Mesenchymal stem cell (in vitro differentiated cells and primary cell): ENCODE results near the gene CARD11.

Experiments used
- DNase-seq: peaks from one replicate; pipeline ENCODE4 v3.0.0-alpha.2; 2013
- H2AFZ ChIP-seq: one replicate; pipeline ENCODE4 v1.6.1; 2013; ENCODE audit warnings: low read depth, mild to moderate bottlenecking, control low read depth, inconsistent platforms, low read length, moderate library complexity
- H2AK5ac ChIP-seq: 2 replicates; pipeline ENCODE4 v1.6.1; 2013; ENCODE audit warnings: low read length, moderate library complexity, mild to moderate bottlenecking, inconsistent platforms; ENCODE audit not compliant: severe bottlenecking
- H2BK120ac ChIP-seq: one replicate; pipeline ENCODE4 v1.6.1; 2013; ENCODE audit warnings: low read depth, mild to moderate bottlenecking, inconsistent platforms, low read length, moderate library complexity
- H2BK12ac ChIP-seq, 2 experiments: one replicate each; pipeline ENCODE4 v1.6.1; 2013; ENCODE audit warnings: inconsistent platforms in 2 of 2, low read length in 2 of 2, mild to moderate bottlenecking in 2 of 2, moderate library complexity in 2 of 2, control low read depth in 1 of 2
- H2BK15ac ChIP-seq: one replicate; pipeline ENCODE4 v1.6.1; 2013; ENCODE audit warnings: mild to moderate bottlenecking, low read depth, inconsistent platforms; ENCODE audit not compliant: poor library complexity, severe bottlenecking
- H2BK5ac ChIP-seq: 2 replicates; pipeline ENCODE4 v1.6.1; 2013; ENCODE audit warnings: low read depth, mild to moderate bottlenecking, low read length, control low read depth, inconsistent platforms; ENCODE audit not compliant: poor library complexity, severe bottlenecking
- H3K14ac ChIP-seq, 2 experiments: one replicate each; pipeline ENCODE4 v1.6.1; 2013; ENCODE audit warnings: inconsistent platforms in 2 of 2, low read length in 2 of 2, control low read depth in 1 of 2, mild to moderate bottlenecking in 1 of 2, moderate library complexity in 1 of 2
- H3K18ac ChIP-seq, 2 experiments: one replicate each; pipeline ENCODE4 v1.6.1; 2013; ENCODE audit warnings: inconsistent platforms in 2 of 2, low read length in 2 of 2, control low read depth in 1 of 2, low read depth in 1 of 2, mild to moderate bottlenecking in 1 of 2
- H3K23ac ChIP-seq, 2 experiments: one replicate each; pipeline ENCODE4 v1.6.1; 2013; ENCODE audit warnings: inconsistent platforms in 2 of 2, low read length in 2 of 2, mild to moderate bottlenecking in 2 of 2, moderate library complexity in 2 of 2, control low read depth in 1 of 2
- H3K27ac ChIP-seq: 2 replicates; pipeline ENCODE4 v1.5.1; 2013; ENCODE audit warnings: mild to moderate bottlenecking, moderate library complexity, low read length, control low read depth, inconsistent platforms; ENCODE audit not compliant: poor library complexity, severe bottlenecking
- H3K27me3 ChIP-seq, 2 experiments: 2 replicates each; pipeline versions ENCODE4 v1.6.1 to v1.7.0; 2013; ENCODE audit warnings: low read length in 2 of 2, mild to moderate bottlenecking in 2 of 2, moderate library complexity in 2 of 2, control low read depth in 1 of 2, inconsistent platforms in 1 of 2; ENCODE audit not compliant: control insufficient read depth in 1 of 2, insufficient read depth in 1 of 2
- H3K36me3 ChIP-seq, 2 experiments: 2 replicates each; pipeline versions ENCODE4 v1.6.1 to v1.7.0; 2013; ENCODE audit warnings: low read length in 2 of 2, control low read depth in 1 of 2, inconsistent platforms in 1 of 2, low read depth in 1 of 2, mild to moderate bottlenecking in 1 of 2; ENCODE audit not compliant: insufficient read depth in 2 of 2, control insufficient read depth in 1 of 2
- H3K4ac ChIP-seq, 2 experiments: one replicate each; pipeline ENCODE4 v1.6.1; 2013; ENCODE audit warnings: inconsistent platforms in 2 of 2, low read length in 2 of 2, mild to moderate bottlenecking in 2 of 2, moderate library complexity in 2 of 2, control low read depth in 1 of 2, low read depth in 1 of 2
- H3K4me1 ChIP-seq: 2 replicates; pipeline ENCODE4 v1.6.1; 2013; ENCODE audit warnings: low read depth, low read length, control low read depth; ENCODE audit not compliant: control insufficient read depth, insufficient read depth
- H3K4me2 ChIP-seq: 2 replicates; pipeline ENCODE4 v1.6.1; 2013; ENCODE audit warnings: low read length, mild to moderate bottlenecking, inconsistent platforms; ENCODE audit not compliant: poor library complexity, severe bottlenecking
- H3K4me3 ChIP-seq, 2 experiments: 2 replicates each; pipeline versions ENCODE4 v1.5.1 to v1.7.0; 2013; ENCODE audit warnings: low read length in 2 of 2, mild to moderate bottlenecking in 2 of 2, control low read depth in 1 of 2, low read depth in 1 of 2; ENCODE audit not compliant: insufficient read depth in 1 of 2
- H3K79me1 ChIP-seq: replicated peaks from 2 replicates; pipeline ENCODE4 v1.6.1; 2013; ENCODE audit warnings: mild to moderate bottlenecking, control low read depth, low read length, inconsistent platforms; ENCODE audit not compliant: poor library complexity, severe bottlenecking
- H3K9ac ChIP-seq: 2 replicates; pipeline ENCODE4 v1.7.0; 2013; ENCODE audit warnings: mild to moderate bottlenecking, low read length, moderate library complexity
- H3K9me3 ChIP-seq: 2 replicates; pipeline ENCODE4 v1.7.0; 2013; ENCODE audit warnings: mild to moderate bottlenecking, low read length; ENCODE audit not compliant: control insufficient read depth
- H4K8ac ChIP-seq: one replicate; pipeline ENCODE4 v1.6.1; 2013; ENCODE audit warnings: inconsistent platforms, mild to moderate bottlenecking, low read length, moderate library complexity
- H4K91ac ChIP-seq: one replicate; pipeline ENCODE4 v1.6.1; 2013; ENCODE audit warnings: mild to moderate bottlenecking, low read length, inconsistent platforms
- WGBS: methylation state at CpG from one replicate; pipeline ENCODE4 v1.1.7; 2013; ENCODE audit warnings: mixed read lengths; 5-methylcytosine and 5-hydroxymethylcytosine counted together

Gene CARD11

DNA sequence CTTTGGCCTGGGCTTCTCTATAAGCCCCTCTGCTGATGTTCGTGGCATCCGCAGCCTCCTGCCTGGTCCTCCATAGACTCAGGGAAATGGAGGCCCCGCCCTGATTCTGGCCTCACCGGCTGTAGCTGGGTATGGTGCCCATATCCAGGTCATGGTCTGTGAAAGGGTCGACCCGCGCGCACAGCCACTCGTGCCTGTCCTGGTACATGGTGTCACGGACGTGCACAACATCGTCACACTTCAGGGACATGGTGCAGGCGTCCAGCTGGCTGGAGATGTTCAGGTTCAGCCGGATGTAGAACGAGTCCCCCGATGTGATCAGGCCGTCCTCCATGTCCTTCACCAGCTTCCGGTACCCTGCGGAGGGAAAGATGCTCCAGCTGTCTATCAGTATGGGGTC lies 124.4 kb downstream of the CARD11 start:
- DNase-seq, result no peak
- no peak overlapping the region for H2AFZ ChIP-seq
- no peaks in the 10 kb centered on the region for H3K4me1 ChIP-seq
- H2AK5ac ChIP-seq, result no peak overlapping the region
- no peak overlapping the region for H4K91ac ChIP-seq
- WGBS, result 95% methylated on average over 19 of the region's 19 CpGs
- H3K9ac ChIP-seq, result no peak overlapping the region
- no peak overlapping the region for H3K4me3 ChIP-seq
- H2BK12ac ChIP-seq, result no peak overlapping the region
- H3K4ac ChIP-seq, result no peak overlapping the region
- H3K23ac ChIP-seq, result no peak overlapping the region
- no peak overlapping the region for H2BK15ac ChIP-seq
- H3K9me3 ChIP-seq, result no peaks in the 10 kb centered on the region
- no peaks in the 10 kb centered on the region for H3K79me1 ChIP-seq
- peaks cover 0 to 6% of the 10 kb centered on the region in 2 experiments for H3K36me3 ChIP-seq
- no peak overlapping the region for H4K8ac ChIP-seq
- no peak overlapping the region for H2BK120ac ChIP-seq
- no peak overlapping the region for H2BK5ac ChIP-seq
- no peak overlapping the region for H3K4me2 ChIP-seq
- peaks cover 10 to 44% of the 10 kb centered on the region in 2 experiments for H3K27me3 ChIP-seq
- no peak overlapping the region for H3K14ac ChIP-seq
- H3K27ac ChIP-seq, result no peak overlapping the region
- H3K18ac ChIP-seq, result no peak overlapping the region

DNA sequence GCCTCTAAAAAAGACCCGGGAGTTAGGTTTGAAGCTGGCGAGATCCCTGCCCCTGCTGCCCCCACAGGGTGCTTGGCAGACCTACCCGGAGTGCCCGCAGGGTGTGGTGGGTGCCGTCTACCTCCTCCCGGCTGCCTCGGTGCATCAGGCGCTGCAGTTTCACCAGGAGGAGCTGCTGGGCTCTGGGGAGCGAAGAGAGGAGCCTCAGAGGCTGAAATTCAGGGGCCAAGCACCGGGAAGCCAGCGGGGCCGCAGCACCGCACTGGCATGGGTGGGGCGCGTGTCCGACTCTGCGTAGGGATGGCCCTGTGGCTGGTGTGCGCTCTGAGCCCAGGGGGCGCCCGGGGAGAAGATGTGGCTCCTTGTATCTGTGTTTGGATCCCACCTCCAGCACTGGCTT lies 125.3 kb downstream of the CARD11 start:
- H4K8ac ChIP-seq, result no peak overlapping the region
- H3K9me3 ChIP-seq, result no peaks in the 10 kb centered on the region
- no peak overlapping the region for H3K18ac ChIP-seq
- H3K14ac ChIP-seq, result no peak overlapping the region
- no peak overlapping the region for H3K27ac ChIP-seq
- no peak overlapping the region for H2BK15ac ChIP-seq
- peaks cover 10 to 37% of the 10 kb centered on the region in 2 experiments for H3K27me3 ChIP-seq
- no peak overlapping the region for H3K9ac ChIP-seq
- H2BK120ac ChIP-seq, result no peak overlapping the region
- peak overlapping the region in 1 of 2 experiments; percentile 9 for H3K4me3 ChIP-seq
- H3K4me2 ChIP-seq, result no peak overlapping the region
- no peak overlapping the region for H3K4ac ChIP-seq
- no peak overlapping the region for H3K23ac ChIP-seq
- peaks cover 0 to 6% of the 10 kb centered on the region in 2 experiments for H3K36me3 ChIP-seq
- no peak overlapping the region for H2BK5ac ChIP-seq
- WGBS, result 87% methylated on average over 20 of the region's 20 CpGs
- H2AK5ac ChIP-seq, result no peak overlapping the region
- no peaks in the 10 kb centered on the region for H3K79me1 ChIP-seq
- H2AFZ ChIP-seq, result no peak overlapping the region
- H3K4me1 ChIP-seq, result no peaks in the 10 kb centered on the region
- no peak overlapping the region for H2BK12ac ChIP-seq
- no peak for DNase-seq
- no peak overlapping the region for H4K91ac ChIP-seq

DNA sequence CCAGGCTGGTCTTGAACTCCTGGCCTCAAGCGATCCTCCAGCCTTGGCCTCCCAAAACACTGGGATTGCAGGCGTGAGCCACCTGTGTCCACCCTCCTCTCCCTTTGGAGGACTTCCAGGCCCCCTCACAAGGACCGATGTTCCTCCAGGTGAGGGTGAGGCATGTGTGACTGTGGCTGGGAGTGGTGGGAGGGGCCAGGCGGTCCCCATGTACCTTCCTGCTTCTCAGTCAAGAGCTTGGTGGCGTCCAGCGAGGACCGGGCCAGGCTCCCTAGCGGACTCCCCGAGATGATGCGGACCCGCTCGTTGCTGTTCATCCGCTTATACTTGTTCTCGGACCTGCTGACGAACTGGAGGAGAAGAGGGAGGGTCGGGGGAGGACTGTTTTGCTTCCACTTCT lies 128.6 kb downstream of the CARD11 start:
- H3K4ac ChIP-seq, result no peak overlapping the region
- no peak overlapping the region for H3K4me2 ChIP-seq
- H2AK5ac ChIP-seq, result no peak overlapping the region
- WGBS, result 96% methylated on average over 14 of the region's 16 CpGs
- H2BK12ac ChIP-seq, result no peak overlapping the region
- H3K9ac ChIP-seq, result no peak overlapping the region
- no peaks in the 10 kb centered on the region for H3K36me3 ChIP-seq
- H2BK5ac ChIP-seq, result no peak overlapping the region
- H2AFZ ChIP-seq, result no peak overlapping the region
- H2BK120ac ChIP-seq, result no peak overlapping the region
- H3K27ac ChIP-seq, result no peak overlapping the region
- DNase-seq, result no peak
- no peak overlapping the region for H3K14ac ChIP-seq
- H3K9me3 ChIP-seq, result no peaks in the 10 kb centered on the region
- no peak overlapping the region for H4K91ac ChIP-seq
- no peak overlapping the region for H2BK15ac ChIP-seq
- peaks cover 0 to 9% of the 10 kb centered on the region in 2 experiments for H3K27me3 ChIP-seq
- H3K4me3 ChIP-seq, result no peak overlapping the region
- H3K18ac ChIP-seq, result no peak overlapping the region
- no peak overlapping the region for H3K23ac ChIP-seq
- H4K8ac ChIP-seq, result no peak overlapping the region
- no peaks in the 10 kb centered on the region for H3K4me1 ChIP-seq
- H3K79me1 ChIP-seq, result no peaks in the 10 kb centered on the region

DNA sequence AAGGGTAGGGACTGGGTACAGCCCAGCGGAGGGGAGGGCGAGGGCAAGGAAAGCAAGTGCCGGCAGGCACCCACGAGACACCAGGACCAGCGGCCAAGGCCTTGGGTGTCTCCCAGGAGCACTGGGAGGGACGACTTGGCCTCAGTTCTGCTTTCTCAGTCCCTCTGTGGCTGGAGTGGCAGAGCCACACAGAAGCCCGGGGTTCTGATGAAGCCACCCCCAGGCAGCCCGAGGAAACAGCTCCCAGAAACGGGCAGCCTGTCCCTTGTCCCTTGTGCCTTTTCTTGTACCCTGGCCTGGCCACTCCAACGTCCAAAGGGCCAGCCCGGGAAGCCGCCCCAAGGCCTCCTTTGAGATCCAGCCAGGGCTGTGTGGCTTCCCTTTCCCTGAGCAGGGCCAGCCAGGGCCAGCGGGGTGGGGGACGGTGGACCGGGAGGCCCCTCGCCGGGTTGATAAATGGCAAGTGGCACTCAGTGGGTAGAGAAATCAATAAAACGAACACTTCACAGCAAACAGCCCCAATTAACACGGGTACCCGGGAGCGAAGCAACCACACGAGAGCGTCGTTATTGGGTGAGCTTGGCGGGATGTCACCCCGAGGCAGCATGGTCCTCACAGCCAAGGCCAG lies 129.8 kb downstream of the CARD11 start:
- H4K8ac ChIP-seq, result no peak overlapping the region

More for the DNA sequence above, 129.8 kb downstream of the CARD11 start:
- H4K91ac ChIP-seq, result no peak overlapping the region
- H3K4me1 ChIP-seq, result no peaks in the 10 kb centered on the region
- H2AK5ac ChIP-seq, result no peak overlapping the region
- no peaks in the 10 kb centered on the region for H3K9me3 ChIP-seq
- peaks cover 0 to 7% of the 10 kb centered on the region in 2 experiments for H3K27me3 ChIP-seq
- no peak overlapping the region for H2BK15ac ChIP-seq
- H2AFZ ChIP-seq, result no peak overlapping the region
- H3K4me3 ChIP-seq, result no peak overlapping the region
- H3K36me3 ChIP-seq, result no peaks in the 10 kb centered on the region
- no peak overlapping the region for H3K9ac ChIP-seq
- no peak overlapping the region for H3K23ac ChIP-seq
- H3K4me2 ChIP-seq, result no peak overlapping the region
- H3K18ac ChIP-seq, result no peak overlapping the region
- H3K14ac ChIP-seq, result no peak overlapping the region
- H2BK12ac ChIP-seq, result no peak overlapping the region
- H2BK120ac ChIP-seq, result no peak overlapping the region
- no peak for DNase-seq
- no peak overlapping the region for H2BK5ac ChIP-seq
- H3K79me1 ChIP-seq, result no peaks in the 10 kb centered on the region
- no peak overlapping the region for H3K4ac ChIP-seq
- H3K27ac ChIP-seq, result no peak overlapping the region
- 90% methylated on average over 26 of the region's 26 CpGs for WGBS
